Dedifferentiated amniotic fluid mesenchymal stem cell (primary cell): ENCODE data around the gene MORC3.
"Not testable (repeated sequence)": the region's sequence is repeated elsewhere in the genome, so short reads cannot be mapped to it uniquely, and the experiment has no call there.

Source experiments
- DNase-seq: peaks from one replicate; pipeline ENCODE4 v3.0.0-alpha.2; 2016; ENCODE audit errors: extremely low spot score

The MORC3 gene

GRCh38 chr21:36386031-36386642 is 66.1 kb downstream of the MORC3 start:
- DNase-seq: no peak

- DNase-seq: no peak
Observed at GRCh38 chr21:36388096-36388495, 68.1 kb downstream of the MORC3 start.

GRCh38 chr21:36388835-36389234 is 68.8 kb downstream of the MORC3 start:
- DNase-seq: no peak

- not testable (repeated sequence) for DNase-seq
Observed at GRCh38 chr21:36391649-36392048, 71.7 kb downstream of the MORC3 start.

- DNase-seq: no peak
Observed at GRCh38 chr21:36395353-36396111, 75.5 kb downstream of the MORC3 start.

- DNase-seq: no peak
Observed at GRCh38 chr21:36396325-36396724, 76.3 kb downstream of the MORC3 start.

- DNase-seq: no peak
Observed at GRCh38 chr21:36396971-36397370, 77.0 kb downstream of the MORC3 start.

GRCh38 chr21:36397606-36398005 is 77.6 kb downstream of the MORC3 start:
- DNase-seq: no peak

GRCh38 chr21:36399736-36400135 is 79.7 kb downstream of the MORC3 start:
- not testable (repeated sequence) for DNase-seq

- DNase-seq: no peak
Observed at GRCh38 chr21:36400719-36401118, 80.7 kb downstream of the MORC3 start.

GRCh38 chr21:36402339-36402738 is 82.3 kb downstream of the MORC3 start:
- no peak for DNase-seq

- DNase-seq: no peak
Observed at GRCh38 chr21:36403713-36404112, 83.7 kb downstream of the MORC3 start.

GRCh38 chr21:36408568-36408967 is 88.6 kb downstream of the MORC3 start:
- no peak for DNase-seq

GRCh38 chr21:36411301-36411700 is 91.3 kb downstream of the MORC3 start:
- DNase-seq: no peak

GRCh38 chr21:36412916-36413315 is 92.9 kb downstream of the MORC3 start:
- no peak for DNase-seq

- DNase-seq: no peak
Observed at GRCh38 chr21:36415375-36415774, 95.4 kb downstream of the MORC3 start.

- DNase-seq: no peak
Observed at GRCh38 chr21:36419241-36419640, 99.2 kb downstream of the MORC3 start.

- peak; percentile 78 for DNase-seq
Observed at GRCh38 chr21:36419996-36420395, 100.0 kb downstream of the MORC3 start.

GRCh38 chr21:36420571-36421339 is 100.8 kb downstream of the MORC3 start:
- DNase-seq: no peak

- DNase-seq: no peak
Observed at GRCh38 chr21:36422279-36423098, 102.5 kb downstream of the MORC3 start.

GRCh38 chr21:36423771-36424433 is 103.9 kb downstream of the MORC3 start:
- no peak for DNase-seq
